Activated CD4-positive, alpha-beta memory T cell treated with anti-CD3 and anti-CD28 coated beads for 36 hours (primary cell): ENCODE data around the gene PHPT1. TPM values are rescaled to one million over a fixed set of nuclear protein-coding genes. Genes with fewer than 3 reads are reported as not detected.
A peak's percentile ranks its signal among the peaks of the same experiment; 100 is the strongest.
"Not testable (repeated sequence)": the region's sequence is repeated elsewhere in the genome, so short reads cannot be mapped to it uniquely, and the experiment has no call there.

Experiments
- CTCF ChIA-PET: fragments of 350-600 bp; sonication (Branson Sonifier 250); formaldehyde crosslinking; loops from one replicate; lab custom pipeline; 2021; ENCODE audit warnings: antibody characterized with exemption, inconsistent platforms; lab: Charles Lee
- POLR2A ChIA-PET: fragments of 350-600 bp; sonication (Branson Sonifier 250); formaldehyde crosslinking; loops from one replicate; lab custom pipeline; 2021; ENCODE audit warnings: antibody characterized with exemption; lab: Charles Lee
- DNase-seq: peaks from one replicate; pipeline ENCODE4 v3.0.0-alpha.2; 2020
- H3K27ac Mint-ChIP-seq: one replicate; pipeline ENCODE4 v1.8.0; 2021; ENCODE audit warnings: mixed read lengths
- H3K27me3 Mint-ChIP-seq: one replicate; pipeline ENCODE4 v1.8.0; 2021; ENCODE audit warnings: mixed read lengths
- H3K36me3 Mint-ChIP-seq: one replicate; pipeline ENCODE4 v1.8.0; 2021; ENCODE audit warnings: mixed read lengths
- H3K4me1 Mint-ChIP-seq: one replicate; pipeline ENCODE4 v1.8.0; 2021; ENCODE audit warnings: low read depth, mixed read lengths
- H3K4me3 Mint-ChIP-seq: one replicate; pipeline ENCODE4 v1.8.0; 2021; ENCODE audit warnings: mild to moderate bottlenecking, mixed read lengths
- H3K9me3 Mint-ChIP-seq: one replicate; pipeline ENCODE4 v1.8.0; 2021; ENCODE audit warnings: mixed read lengths
- intact Hi-C: fragments of 100-400 bp; cut with micrococcal nuclease; formaldehyde crosslinking; loops from one replicate; pipeline ENCODE4 v1.15.1; 2023
- total RNA-seq, 2 experiments: library from RNA; stranded (reverse); gene quantifications; one replicate each; pipeline ENCODE4 v1.2.3, GENCODE V29; 2021

The PHPT1 gene
- total RNA-seq, 2 experiments from 2014 or later, result 92.2 to 95.5 TPM

DNA sequence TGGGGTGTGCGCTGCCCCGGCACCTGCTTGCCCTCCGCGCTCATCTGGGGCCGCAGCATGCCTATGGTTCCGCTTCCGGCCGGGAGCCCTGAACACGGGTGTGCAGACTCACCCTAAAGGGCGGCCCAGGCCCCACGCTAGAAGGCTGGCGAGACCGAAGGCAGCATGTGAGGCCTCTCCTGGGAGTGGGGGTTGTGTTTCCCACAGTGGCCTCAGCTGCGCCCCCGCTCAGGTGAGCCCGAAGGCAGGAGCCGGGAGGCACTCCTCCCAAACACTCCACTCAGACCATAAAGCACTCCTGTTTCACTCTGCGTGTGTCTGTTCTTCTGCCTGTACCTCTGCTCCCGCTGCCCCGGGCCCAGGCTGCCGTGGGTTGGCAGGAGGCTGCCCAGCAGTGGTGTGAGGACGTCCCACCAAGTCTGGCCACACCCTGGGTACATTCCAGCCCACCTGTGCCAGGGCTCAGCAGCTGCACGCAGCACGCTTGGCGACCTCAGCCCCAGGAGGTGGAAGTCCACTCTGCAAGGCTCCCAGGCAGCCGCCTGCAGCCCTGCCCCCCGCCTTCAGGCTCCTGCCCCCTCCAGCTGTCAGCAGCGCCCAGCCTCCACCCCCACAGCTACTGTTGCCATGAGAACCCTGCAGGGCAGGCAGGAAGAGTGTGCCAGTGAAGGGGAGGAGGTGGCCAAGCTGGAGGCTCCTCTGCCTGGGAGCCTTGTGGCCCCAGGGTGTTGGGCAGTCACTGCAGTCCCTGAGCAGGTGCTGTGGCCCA is 8.1 kb upstream of the PHPT1 start:
- no peaks in the 10 kb centered on the region for H3K9me3 Mint-ChIP-seq
- peaks cover 5% of the 10 kb centered on the region for H3K27me3 Mint-ChIP-seq
- intact Hi-C loops, result loop anchor here (5.0 kb wide), 1 partner anchor 34 kb away; the partner anchor contains the start of gene RABL6
- POLR2A ChIA-PET, result no interaction called here
- DNase-seq, result no peak
- CTCF ChIA-PET, result interaction anchor here (0.7 to 4.3 kb wide), 11 partner anchors 9 to 206 kb away, joined by 3 to 56 read pairs (median 8); partner anchors contain the start of genes ABCA2, C8G, FBXW5 and FUT7
- H3K36me3 Mint-ChIP-seq, result peaks cover 5% of the 10 kb centered on the region
- no peak overlapping the region for H3K27ac Mint-ChIP-seq
- no peak overlapping the region for H3K4me3 Mint-ChIP-seq
- peaks cover 15% of the 10 kb centered on the region for H3K4me1 Mint-ChIP-seq

DNA sequence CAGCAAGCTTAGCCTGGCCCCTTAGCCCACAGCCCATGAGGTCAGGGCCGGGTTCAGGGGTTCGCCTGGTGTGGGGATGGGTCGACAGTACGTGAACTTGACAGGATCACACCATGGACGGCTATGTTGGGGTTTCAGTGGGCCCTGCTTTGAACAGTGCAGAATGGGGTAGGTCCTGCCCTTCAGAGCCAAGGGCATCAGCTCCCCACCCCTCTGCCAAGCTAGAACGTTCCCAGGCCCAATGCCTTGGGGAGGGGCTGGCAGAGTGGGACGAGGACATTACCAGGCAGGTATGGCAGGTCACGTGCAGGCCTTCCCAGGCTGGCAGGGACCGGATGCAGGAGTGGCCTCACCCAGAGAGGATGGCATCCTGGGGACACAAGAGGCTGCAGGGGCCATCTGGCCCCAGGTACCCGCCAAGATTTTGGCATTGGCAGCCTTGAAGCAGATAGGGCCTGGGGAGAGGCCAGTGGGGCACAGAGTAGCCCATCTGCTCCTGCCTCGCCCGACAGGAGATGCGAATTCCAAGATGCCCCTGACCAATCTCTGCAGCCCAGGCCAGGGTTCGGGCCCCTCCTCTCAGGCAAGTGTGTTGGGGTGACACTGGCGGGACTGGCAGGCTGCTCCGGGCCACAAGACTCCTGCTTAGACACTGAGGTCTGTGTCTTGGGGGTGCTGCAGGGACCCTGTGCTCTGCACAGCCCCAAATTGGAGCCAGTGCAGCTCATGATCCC is 7.4 kb upstream of the PHPT1 start:
- H3K9me3 Mint-ChIP-seq, H3K27ac Mint-ChIP-seq, H3K27me3 Mint-ChIP-seq, DNase-seq, H3K36me3 Mint-ChIP-seq: not testable (repeated sequence)
- ChIA-PET POLR2A (interaction anchor here (1.7 kb wide), 1 partner anchor 60 kb away, joined by 7 read pairs; no protein-coding TSS in a partner anchor), CTCF (interaction anchor here (0.7 to 4.3 kb wide), 41 partner anchors 10 to 360 kb away, joined by 3 to 56 read pairs (median 5); partner anchors contain the start of genes ABCA2, C8G, CLIC3 and EDF1)
- intact Hi-C loops, result loop anchor here (2.0 to 5.0 kb wide), 3 partner anchors 35 to 103 kb away; partner anchors contain the start of genes C8G, FBXW5, RABL6 and TMEM141
- Mint-ChIP-seq H3K4me3 (peak overlapping the region; percentile 73), H3K4me1 (peaks cover 20% of the 10 kb centered on the region)

- Mint-ChIP-seq H3K4me1 (peaks cover 22% of the 10 kb centered on the region), H3K27me3 (peaks cover 11% of the 10 kb centered on the region), H3K4me3 (peak within 1 kb of the TSS; percentile 73), H3K27ac (peak within 1 kb of the TSS; percentile 33)
- CTCF ChIA-PET, result interaction anchor here (0.7 to 4.3 kb wide), 43 partner anchors 10 to 359 kb away, joined by 3 to 56 read pairs (median 5); partner anchors contain the start of genes ABCA2, C8G, CLIC3 and EDF1
- intact Hi-C loops, result loop anchor here (2.0 to 5.0 kb wide), 3 partner anchors 35 to 102 kb away; partner anchors contain the start of genes C8G, FBXW5, RABL6 and TMEM141
- H3K9me3 Mint-ChIP-seq, H3K36me3 Mint-ChIP-seq: not testable (repeated sequence)
- DNase-seq, result peak; percentile 86
- POLR2A ChIA-PET, result interaction anchor here (1.2 to 1.7 kb wide), 3 partner anchors 35 to 102 kb away, joined by 3 to 7 read pairs (median 3); partner anchors contain the start of genes C8G and FBXW5
These were observed 6.7 kb upstream of the PHPT1 start, which contains the start of gene AJM1 for GRCh38 chr9:136842380-136842948. Gene AJM1, plus strand, starts transcription at chr9:136842478. Its CDS starts 1,937 bp downstream, at chr9:136844415.

GRCh38 chr9:136843159-136843800 is 5.9 kb upstream of the PHPT1 start:
- Mint-ChIP-seq H3K36me3 (peaks cover 10% of the 10 kb centered on the region), H3K27me3 (peaks cover 17% of the 10 kb centered on the region), H3K4me3 (peak overlapping the region; percentile 43), H3K4me1 (peaks cover 27% of the 10 kb centered on the region)
- ChIA-PET POLR2A (interaction anchor here (1.2 to 1.7 kb wide), 4 partner anchors 36 to 101 kb away, joined by 3 to 7 read pairs (median 4); partner anchors contain the start of genes C8G, FBXW5 and TRAF2), CTCF (interaction anchor here (0.8 to 4.3 kb wide), 28 partner anchors 14 to 253 kb away, joined by 3 to 56 read pairs (median 6); partner anchors contain the start of genes ABCA2, C8G, CLIC3 and EDF1)
- intact Hi-C loops, result loop anchor here (2.0 to 5.0 kb wide), 3 partner anchors 36 to 102 kb away; partner anchors contain the start of genes C8G, FBXW5, RABL6 and TMEM141
- not testable (repeated sequence) for H3K9me3 Mint-ChIP-seq, DNase-seq, H3K27ac Mint-ChIP-seq

DNA sequence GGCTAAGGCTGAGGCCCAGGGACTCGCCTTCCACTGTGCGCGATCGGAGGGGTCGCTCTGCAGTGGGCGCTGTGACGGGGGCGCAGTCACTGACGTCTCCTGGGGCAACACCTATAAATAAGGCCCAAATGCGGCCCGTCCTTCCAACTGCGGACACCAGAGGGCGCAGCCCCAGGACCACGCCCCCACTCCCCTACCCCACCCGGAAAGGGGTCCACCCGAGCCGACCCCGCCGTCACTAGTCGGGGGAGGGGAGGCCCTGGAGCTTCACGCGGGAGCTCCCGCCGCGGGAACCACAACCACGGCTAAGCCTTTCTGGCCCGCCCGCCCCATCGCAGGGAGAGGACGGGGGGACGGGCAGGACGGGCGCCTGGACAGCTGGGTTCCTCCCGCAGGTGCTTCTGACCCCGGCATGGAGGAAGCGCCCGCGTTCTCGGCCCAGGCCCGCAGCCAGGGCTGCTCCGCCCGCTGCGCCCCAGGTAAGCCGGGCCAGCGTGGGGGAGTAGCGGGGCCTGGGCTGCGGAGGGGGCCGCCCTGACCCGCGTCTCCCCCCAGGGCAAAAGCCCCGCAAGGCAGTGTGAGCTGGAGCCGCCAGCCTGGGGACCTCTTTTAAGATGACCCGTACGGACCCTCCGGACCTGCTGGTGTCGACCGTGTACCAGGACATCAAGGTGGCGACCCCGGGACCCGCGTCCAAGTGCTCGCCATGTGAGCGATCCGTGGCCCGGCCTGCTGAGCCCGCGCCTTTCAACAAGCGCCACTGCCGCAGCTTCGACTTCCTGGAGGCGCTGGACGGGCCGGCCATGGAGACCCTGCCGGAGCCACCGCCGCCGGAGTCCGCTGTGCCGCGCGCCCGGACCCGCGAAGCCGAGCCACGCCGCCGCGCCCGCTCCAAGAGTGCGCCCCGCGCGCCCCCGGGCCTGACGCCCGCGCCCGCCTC is 5.1 kb upstream of the PHPT1 start:
- peaks cover 17% of the 10 kb centered on the region for H3K27me3 Mint-ChIP-seq
- intact Hi-C loops, result loop anchor here (2.0 to 5.0 kb wide), 3 partner anchors 37 to 101 kb away; partner anchors contain the start of genes C8G, FBXW5, RABL6 and TMEM141
- ChIA-PET POLR2A (interaction anchor here (1.2 to 1.5 kb wide), 2 partner anchors 42 to 101 kb away, joined by 3 to 4 read pairs; partner anchors contain the start of genes C8G, FBXW5 and TRAF2), CTCF (interaction anchor here (1.0 to 4.3 kb wide), 12 partner anchors 18 to 190 kb away, joined by 3 to 56 read pairs (median 8); partner anchors contain the start of genes ABCA2, C8G, FBXW5 and FUT7)
- not testable (repeated sequence) for H3K36me3 Mint-ChIP-seq, H3K27ac Mint-ChIP-seq, H3K9me3 Mint-ChIP-seq
- peaks cover 27% of the 10 kb centered on the region for H3K4me1 Mint-ChIP-seq
- DNase-seq, result peak; percentile 73
- H3K4me3 Mint-ChIP-seq, result peak overlapping the region; percentile 43

DNA sequence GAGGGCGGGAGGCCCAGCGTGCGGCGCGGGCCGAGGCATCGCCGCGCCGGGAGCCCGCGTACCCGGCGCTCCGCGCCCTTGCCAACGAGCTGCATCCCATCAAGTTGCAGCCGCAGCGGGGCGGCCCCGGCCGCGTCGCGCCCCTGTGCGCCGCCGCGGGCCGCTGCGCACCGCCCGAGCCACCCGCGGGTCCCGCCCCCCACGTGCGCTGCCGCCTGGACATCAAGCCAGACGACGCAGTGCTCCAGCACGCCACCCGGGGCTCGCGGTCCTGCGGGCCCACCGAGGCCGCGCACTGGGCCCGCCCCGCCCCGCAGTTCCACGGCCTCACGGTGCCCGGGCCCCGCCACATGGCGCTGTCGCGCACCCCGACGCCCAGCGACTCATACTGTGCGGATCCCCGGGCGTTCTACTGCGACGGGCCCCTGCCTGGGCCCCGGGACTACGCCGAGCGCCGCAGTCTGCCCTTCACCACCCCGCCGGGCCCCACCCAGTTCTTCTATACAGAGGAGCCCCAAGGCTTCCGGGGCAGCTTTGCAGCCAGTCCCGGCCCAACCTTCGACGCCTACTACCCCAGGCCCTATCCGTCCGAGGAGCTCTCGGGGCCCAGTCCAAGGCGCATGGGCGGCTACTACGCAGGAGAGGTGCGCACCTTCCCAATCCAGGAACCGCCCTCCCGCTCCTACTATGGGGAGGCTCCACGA is 4.3 kb upstream of the PHPT1 start:
- no peak overlapping the region for H3K27ac Mint-ChIP-seq
- no peak for DNase-seq

DNA sequence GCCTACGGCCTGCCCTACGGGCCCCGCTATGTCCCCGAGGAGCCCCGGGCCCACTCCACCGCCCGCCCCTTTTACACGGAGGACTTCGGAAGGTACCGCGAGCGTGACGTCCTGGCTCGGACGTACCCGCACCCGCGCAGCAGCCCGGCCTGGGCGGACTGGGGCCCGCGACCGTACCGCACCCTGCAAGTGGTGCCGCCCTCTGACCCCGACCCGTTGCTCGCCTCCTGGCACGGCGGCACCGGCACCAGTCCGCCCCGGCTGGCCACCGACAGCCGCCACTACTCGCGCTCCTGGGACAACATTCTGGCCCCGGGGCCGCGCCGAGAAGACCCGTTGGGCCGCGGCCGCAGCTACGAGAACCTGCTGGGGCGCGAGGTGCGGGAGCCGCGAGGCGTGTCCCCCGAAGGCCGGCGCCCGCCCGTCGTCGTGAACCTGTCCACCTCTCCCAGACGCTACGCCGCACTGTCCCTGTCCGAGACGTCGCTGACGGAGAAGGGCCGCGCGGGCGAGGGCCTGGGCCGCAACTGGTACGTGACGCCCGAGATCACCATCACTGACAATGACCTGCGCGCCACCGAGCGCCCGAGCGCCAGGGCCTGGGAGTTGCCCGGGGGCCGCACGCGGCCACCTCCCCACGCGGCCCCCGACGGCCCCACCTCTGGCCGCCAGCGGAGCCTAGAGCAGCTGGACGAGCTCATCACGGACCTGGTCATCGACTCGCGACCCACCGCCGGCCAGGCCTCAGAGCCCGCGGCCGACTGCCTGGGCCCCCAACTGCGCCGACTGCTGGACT is 3.5 kb upstream of the PHPT1 start:
- peaks cover 31% of the 10 kb centered on the region for H3K4me1 Mint-ChIP-seq
- H3K36me3 Mint-ChIP-seq, result peaks cover 11% of the 10 kb centered on the region
- intact Hi-C loops, result loop anchor here (5.0 kb wide), 1 partner anchor 242 kb away; the partner anchor contains the start of gene MAN1B1
- no peak overlapping the region for H3K4me3 Mint-ChIP-seq
- H3K27ac Mint-ChIP-seq, result no peak overlapping the region
- H3K9me3 Mint-ChIP-seq, result no peaks in the 10 kb centered on the region
- peaks cover 17% of the 10 kb centered on the region for H3K27me3 Mint-ChIP-seq
- ChIA-PET CTCF (interaction anchor here (0.6 to 3.9 kb wide), 2 partner anchors 103 to 189 kb away, joined by 3 to 22 read pairs; no protein-coding TSS in a partner anchor), POLR2A (no interaction called here)
- no peak for DNase-seq

More for the DNA sequence above, 4.3 kb upstream of the PHPT1 start:
- POLR2A ChIA-PET, result no interaction called here
- Mint-ChIP-seq H3K36me3 (peaks cover 11% of the 10 kb centered on the region), H3K4me1 (peaks cover 29% of the 10 kb centered on the region), H3K27me3 (peaks cover 17% of the 10 kb centered on the region), H3K9me3 (no peaks in the 10 kb centered on the region), H3K4me3 (no peak overlapping the region)
- intact Hi-C loops, result loop anchor here (5.0 kb wide), 2 partner anchors 38 to 242 kb away; partner anchors contain the start of genes MAN1B1 and RABL6
- CTCF ChIA-PET, result interaction anchor here (0.6 to 4.3 kb wide), 8 partner anchors 36 to 190 kb away, joined by 3 to 56 read pairs (median 12); partner anchors contain the start of genes ABCA2, FUT7, RABL6 and TRAF2

DNA sequence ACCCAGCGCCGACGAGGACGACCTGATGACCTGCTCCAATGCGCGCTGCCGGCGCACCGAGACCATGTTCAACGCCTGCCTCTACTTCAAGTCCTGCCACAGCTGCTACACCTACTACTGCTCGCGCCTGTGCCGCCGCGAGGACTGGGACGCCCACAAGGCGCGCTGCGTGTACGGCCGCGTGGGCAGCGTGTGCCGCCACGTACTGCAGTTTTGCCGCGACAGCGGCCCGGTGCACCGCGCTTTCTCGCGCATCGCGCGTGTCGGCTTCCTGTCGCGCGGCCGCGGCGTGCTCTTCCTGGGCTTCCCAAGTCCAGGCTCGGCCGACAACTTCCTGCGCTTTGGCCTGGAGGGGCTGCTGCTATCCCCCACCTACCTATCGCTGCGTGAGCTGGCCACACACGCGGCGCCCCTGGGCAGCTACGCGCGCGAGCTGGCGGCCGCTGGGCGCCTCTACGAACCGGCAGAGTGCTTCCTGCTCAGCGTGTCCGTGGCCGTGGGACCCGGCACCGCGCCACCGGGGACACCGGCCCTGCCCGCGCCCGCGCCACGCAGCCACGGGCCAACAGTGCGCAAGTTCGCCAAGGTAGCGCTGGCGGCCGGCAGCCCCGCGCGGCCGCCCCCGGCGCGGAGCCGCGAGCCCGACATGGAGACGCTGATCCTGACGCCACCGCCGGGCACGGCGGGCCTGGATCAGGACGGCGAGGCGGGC is 2.7 kb upstream of the PHPT1 start:
- ChIA-PET POLR2A (interaction anchor here (1.4 to 2.4 kb wide), 3 partner anchors 38 to 55 kb away, joined by 3 to 6 read pairs (median 6); no protein-coding TSS in a partner anchor), CTCF (interaction anchor here (1.0 to 1.6 kb wide), 3 partner anchors 56 to 189 kb away, joined by 3 to 4 read pairs (median 3); no protein-coding TSS in a partner anchor)
- Mint-ChIP-seq H3K36me3 (peaks cover 11% of the 10 kb centered on the region), H3K27ac (peak overlapping the region; percentile 23), H3K4me1 (peaks cover 30% of the 10 kb centered on the region), H3K9me3 (no peaks in the 10 kb centered on the region), H3K4me3 (no peak overlapping the region), H3K27me3 (peaks cover 17% of the 10 kb centered on the region)
- DNase-seq, result no peak
- intact Hi-C loops, result loop anchor here (5.0 kb wide), 1 partner anchor 241 kb away; the partner anchor contains the start of gene MAN1B1
